ENCODE results near the gene DEPP1. TPM values are rescaled to one million over a fixed set of nuclear protein-coding genes. Genes with fewer than 3 reads are reported as not detected.

The DEPP1 gene
- total and polyA plus RNA-seq, 2 donors (not counting 3 experiments of a cell fraction or from before 2014, with no cell fraction given), result 364 to 951 TPM

- ChIA-PET POLR2A (interaction anchor here (1.7 to 2.5 kb wide), 2 partner anchors 14 to 20 kb away, joined by 10 to 18 read pairs; partner anchors contain the start of gene ZNF22), CTCF (interaction anchor here (0.8 to 2.5 kb wide), 10 partner anchors 9 to 49 kb away, joined by 3 to 17 read pairs (median 5); partner anchors contain the start of gene RASSF4)
- H3K27ac ChIP-seq (ENCODE audit: insufficient read depth, low read depth, low read length), result peak overlapping the region; percentile 94
- H4K20me1 ChIP-seq (replicated peaks; ENCODE audit: control insufficient read depth, extremely low read depth, insufficient read depth, low read length), result no peaks in the 10 kb centered on the region
- TF ChIP-seq GATA2 (IDR thresholded peaks at IDR 0.05; ENCODE audit: insufficient read depth, insufficient read length, low read depth, low read length) (no peak), JUN (IDR thresholded peaks at IDR 0.05; ENCODE audit: borderline replicate concordance, insufficient read depth, insufficient read length, low read depth) (peak; percentile 62), POLR2A (IDR thresholded peaks at IDR 0.05; ENCODE audit: low read depth, low read length) (no peak), POLR2AphosphoS5 (IDR thresholded peaks at IDR 0.05; ENCODE audit: insufficient read depth, low read depth, low read length) (peak; percentile 53), FOS (IDR thresholded peaks at IDR 0.05; ENCODE audit: borderline replicate concordance, insufficient read depth, low read length) (peak; percentile 66)
- H3K4me1 ChIP-seq (ENCODE audit: control insufficient read depth, extremely low read depth, insufficient read depth, low read length), result peaks cover 55% of the 10 kb centered on the region
- dilution Hi-C loops (cut with MboI; ENCODE audit: extremely low pct_ligation_motif_present, low sequenced_read_pairs), result no loop called here
- intact Hi-C loops (cut with micrococcal nuclease), result no loop called here
- no peak overlapping the region for H3K4me3 ChIP-seq (replicated peaks in 1 of 3; ENCODE audit: insufficient read depth in 1 of 3, low read depth in 1 of 3, low read length in 3 of 3)
- FAIRE-seq (peak; percentile 95), DNase-seq (ENCODE audit: low read depth, low spot score) (peak; percentile 93)
- peak overlapping the region; percentile 35 for H2AFZ ChIP-seq (ENCODE audit: low read depth, low read length)
- peak overlapping the region; percentile 66 for H3K4me2 ChIP-seq (ENCODE audit: insufficient read depth, low read length)
- no peaks in the 10 kb centered on the region for H3K79me2 ChIP-seq (ENCODE audit: control insufficient read depth, insufficient read depth, low read length)
- H3K9ac ChIP-seq (replicated peaks; ENCODE audit: extremely low read depth, insufficient read depth, low read length), result peak overlapping the region; percentile 69
- no TSS peak for BruUV-seq (replicated peaks)
- H3K27me3 ChIP-seq (ENCODE audit: control insufficient read depth in 2 of 2, insufficient read depth in 2 of 2, low read length in 2 of 2), result no peaks in the 10 kb centered on the region
- no peaks in the 10 kb centered on the region for H3K9me1 ChIP-seq (replicated peaks; ENCODE audit: control insufficient read depth, extremely low read depth, insufficient read depth, low read length)
- no peaks in the 10 kb centered on the region for H3K9me3 ChIP-seq (replicated peaks; ENCODE audit: control insufficient read depth, insufficient read depth, low read length)
- H3K36me3 ChIP-seq (ENCODE audit: control insufficient read depth in 2 of 2, extremely low read depth in 1 of 2, insufficient read depth in 2 of 2, low read length in 2 of 2), result peaks cover 0 to 11% of the 10 kb centered on the region in 2 experiments
These were observed 2.8 kb upstream of the DEPP1 start for GRCh38 chr10:44981172-44982113.
